Activated CD4-positive, alpha-beta T cell treated with anti-CD3 and anti-CD28 coated beads, Interleukin-2, amount 50 U/mL, for 24 hours (primary cell): Measurements from ENCODE around the gene PRR20B.
"Not testable (repeated sequence)": the region's sequence is repeated elsewhere in the genome, so short reads cannot be mapped to it uniquely, and the experiment has no call there.

ENCODE experiments used
- DNase-seq, 2 donors: peaks; one replicate each; pipeline ENCODE4 v3.0.0-alpha.2; 2020; ENCODE audit warnings: low read depth in 1 of 2, low spot score in 1 of 2

PRR20B gene

DNA sequence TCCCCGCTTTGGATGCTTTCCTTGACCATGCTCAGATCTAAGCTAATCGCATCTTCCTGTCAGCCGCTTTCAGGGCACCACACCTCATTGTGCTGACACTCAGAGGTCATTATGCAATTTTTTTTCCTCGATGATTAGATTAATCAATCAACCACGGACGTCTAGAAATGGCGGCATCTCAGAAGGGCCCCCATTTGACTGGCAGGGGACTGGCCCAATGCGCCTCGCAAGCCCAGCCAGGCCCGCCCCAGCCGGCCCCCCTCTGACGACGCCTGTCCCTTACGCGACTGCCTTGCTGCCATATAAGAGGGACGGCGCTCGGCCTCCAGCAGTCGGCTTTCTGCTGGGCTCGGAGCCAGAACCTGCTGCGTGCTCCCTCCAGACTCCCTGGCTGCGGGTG lies at the start of gene PRR20B:
Gene PRR20B (plus strand): TSS at position 301 of the 400 bp plus-strand sequence. CDS start 387 bp downstream, outside the sequence.
- not testable (repeated sequence) for DNase-seq

DNA sequence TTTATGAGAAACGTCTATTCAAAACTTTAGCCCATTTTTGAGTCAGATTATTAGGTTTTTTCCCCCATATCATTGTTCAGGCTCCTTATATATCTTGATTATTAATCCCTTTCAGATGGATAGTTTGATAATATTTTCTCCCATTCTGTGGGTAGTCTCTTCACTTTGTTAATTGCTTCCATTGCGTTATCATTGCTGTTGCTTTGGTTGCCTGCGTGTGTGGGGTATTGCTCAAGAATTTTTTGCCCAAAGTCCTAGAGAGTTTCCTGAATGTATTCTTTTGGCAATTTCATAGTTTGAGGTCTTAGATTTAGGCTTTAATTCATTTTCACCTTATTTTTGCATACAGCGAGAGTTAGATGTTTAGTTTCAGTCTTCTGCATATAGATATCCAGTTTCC lies 32.3 kb upstream of the PRR20B start:
- no peak for DNase-seq

- DNase-seq, result no peak
Observed at GRCh38 chr13:57123681-57124080, 23.6 kb upstream of the PRR20B start.

- no peak for DNase-seq
Observed at GRCh38 chr13:57128909-57129308, 18.4 kb upstream of the PRR20B start.

DNA sequence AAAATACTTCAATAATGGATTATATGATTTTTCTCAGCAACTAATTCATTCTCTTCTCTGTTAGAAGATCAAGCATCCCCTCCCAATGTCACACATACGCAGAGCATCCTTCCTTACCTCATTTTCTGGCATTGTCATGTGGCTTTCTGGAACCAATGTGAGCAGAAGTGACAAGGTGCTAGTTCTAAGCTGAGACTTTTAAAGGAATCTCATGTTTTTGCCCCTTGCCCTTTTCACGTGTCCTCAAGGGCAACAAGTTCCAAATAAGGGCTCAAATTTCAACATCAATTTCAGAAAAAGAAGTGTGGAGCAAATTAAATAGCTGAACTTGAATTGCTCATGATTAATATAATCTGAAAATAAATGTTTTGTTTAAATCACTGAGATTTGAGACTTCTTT lies 11.2 kb upstream of the PRR20B start:
- no peak for DNase-seq

DNA sequence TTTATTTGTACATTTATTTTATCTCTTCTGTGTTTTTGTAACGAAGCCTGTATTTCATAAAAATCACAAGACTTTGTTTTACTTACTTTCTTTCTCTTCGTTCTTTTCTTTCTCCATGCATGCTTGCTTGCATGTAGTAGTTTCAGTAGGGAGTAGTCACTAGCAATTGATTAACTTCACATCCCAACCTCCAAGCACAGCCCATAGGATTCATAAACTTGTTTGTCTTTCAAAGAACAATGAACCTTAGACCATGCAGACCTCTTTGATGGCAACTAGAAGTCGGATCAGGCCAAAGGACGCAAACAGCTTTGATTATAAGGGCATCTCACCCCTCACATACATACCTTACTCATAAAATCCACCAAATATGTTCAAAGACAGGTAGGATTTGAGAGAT lies 9.7 kb upstream of the PRR20B start:
- DNase-seq, result no peak

DNA sequence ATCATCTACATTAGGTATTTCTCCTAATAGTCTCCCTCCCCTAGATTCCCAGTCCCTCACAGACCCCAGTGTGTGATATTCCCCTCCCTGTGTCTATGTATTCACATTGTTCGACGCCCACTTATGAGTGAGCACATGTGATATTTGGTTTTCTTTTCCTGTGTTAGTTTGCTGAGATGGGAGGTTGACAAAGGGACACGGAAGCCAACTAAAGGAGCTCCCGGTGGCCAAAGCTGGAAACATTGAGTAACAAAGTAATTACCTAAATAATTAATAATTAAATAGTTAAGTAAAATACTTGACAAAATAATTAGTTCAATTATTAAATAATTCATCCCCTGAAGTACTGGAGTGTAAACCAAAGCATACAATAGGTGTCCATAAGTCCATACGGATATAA lies 8.3 kb upstream of the PRR20B start:
- no peak for DNase-seq

DNA sequence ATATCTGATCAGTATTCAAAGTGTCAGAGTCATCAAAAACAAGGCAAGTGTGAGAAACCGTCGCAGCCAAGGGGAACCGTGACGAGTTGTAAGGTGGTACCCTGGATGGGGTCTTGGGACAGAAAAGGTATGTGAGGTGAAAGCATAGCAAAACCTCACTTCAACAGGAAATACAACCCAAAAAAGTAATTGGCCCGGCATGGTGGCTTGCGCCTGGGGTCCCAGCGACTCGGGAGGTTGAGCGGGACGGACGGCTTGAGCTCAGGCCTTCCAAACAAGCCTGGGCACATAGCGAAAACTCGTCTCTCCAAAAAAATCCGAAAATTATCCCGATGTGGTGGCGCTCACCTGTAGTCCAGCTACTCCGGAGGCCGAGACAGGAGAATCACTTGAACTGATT lies 7.5 kb upstream of the PRR20B start:
- not testable (repeated sequence) for DNase-seq

GRCh38 chr13:57140235-57140968 lies 6.9 kb upstream of the PRR20B start, which contains the start of gene PRR20A:
TSS of gene PRR20A (plus strand) at chr13:57140918. CDS start at chr13:57141305, 387 bp downstream.
- DNase-seq, result not testable (repeated sequence)

DNA sequence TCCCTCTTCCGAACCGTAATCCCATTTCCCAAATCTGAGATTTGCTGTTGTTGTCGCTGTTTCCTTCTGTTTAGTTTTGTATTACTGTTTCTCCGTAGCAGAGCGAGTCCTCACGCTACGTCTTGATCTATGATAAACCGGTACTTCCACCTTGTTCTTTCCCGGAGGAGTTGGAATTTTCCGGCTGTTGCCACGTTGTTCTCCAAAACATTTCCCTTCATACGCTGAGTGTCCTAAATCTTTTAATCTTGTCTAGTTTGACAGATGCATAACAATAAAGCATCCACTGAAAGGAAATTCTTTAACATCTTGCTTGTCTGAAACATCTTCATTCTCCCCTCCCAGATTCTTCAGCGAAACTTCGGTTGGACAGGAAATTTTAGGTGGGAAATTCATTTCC lies 818 bp downstream of the PRR20B start:
- DNase-seq, result not testable (repeated sequence)

DNA sequence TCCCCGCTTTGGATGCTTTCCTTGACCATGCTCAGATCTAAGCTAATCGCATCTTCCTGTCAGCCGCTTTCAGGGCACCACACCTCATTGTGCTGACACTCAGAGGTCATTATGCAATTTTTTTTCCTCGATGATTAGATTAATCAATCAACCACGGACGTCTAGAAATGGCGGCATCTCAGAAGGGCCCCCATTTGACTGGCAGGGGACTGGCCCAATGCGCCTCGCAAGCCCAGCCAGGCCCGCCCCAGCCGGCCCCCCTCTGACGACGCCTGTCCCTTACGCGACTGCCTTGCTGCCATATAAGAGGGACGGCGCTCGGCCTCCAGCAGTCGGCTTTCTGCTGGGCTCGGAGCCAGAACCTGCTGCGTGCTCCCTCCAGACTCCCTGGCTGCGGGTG lies 6.5 kb downstream of the PRR20B start, which contains the start of gene PRR20C:
Gene PRR20C (plus strand): TSS at position 301 of the 400 bp plus-strand sequence. CDS start 387 bp downstream, outside the sequence.
- not testable (repeated sequence) for DNase-seq

DNA sequence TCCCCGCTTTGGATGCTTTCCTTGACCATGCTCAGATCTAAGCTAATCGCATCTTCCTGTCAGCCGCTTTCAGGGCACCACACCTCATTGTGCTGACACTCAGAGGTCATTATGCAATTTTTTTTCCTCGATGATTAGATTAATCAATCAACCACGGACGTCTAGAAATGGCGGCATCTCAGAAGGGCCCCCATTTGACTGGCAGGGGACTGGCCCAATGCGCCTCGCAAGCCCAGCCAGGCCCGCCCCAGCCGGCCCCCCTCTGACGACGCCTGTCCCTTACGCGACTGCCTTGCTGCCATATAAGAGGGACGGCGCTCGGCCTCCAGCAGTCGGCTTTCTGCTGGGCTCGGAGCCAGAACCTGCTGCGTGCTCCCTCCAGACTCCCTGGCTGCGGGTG lies 13.0 kb downstream of the PRR20B start, which contains the start of gene PRR20D:
Gene PRR20D (plus strand): TSS at position 301 of the 400 bp plus-strand sequence. CDS start 387 bp downstream, outside the sequence.
- not testable (repeated sequence) for DNase-seq

GRCh38 chr13:57166897-57167296 lies 19.6 kb downstream of the PRR20B start, which contains the start of gene PRR20E:
TSS of gene PRR20E (plus strand) at chr13:57167197. CDS start at chr13:57167584, 387 bp downstream.
- not testable (repeated sequence) for DNase-seq

- DNase-seq, result no peak
Observed at GRCh38 chr13:57191667-57192066, 44.4 kb downstream of the PRR20B start.
